MM.1S (cell line): ENCODE measurements around the gene TRPM2.
"Not testable (repeated sequence)": the region's sequence is repeated elsewhere in the genome, so short reads cannot be mapped to it uniquely, and the experiment has no call there.

ENCODE experiments used
- DNase-seq: peaks from one replicate; pipeline ENCODE4 v3.0.0-alpha.2; 2015
- H2AFZ ChIP-seq: fragments of 300-600 bp; sonication (generic); 2 replicates; pipeline ENCODE4 v1.6.0; 2016; ENCODE audit warnings: antibody characterized with exemption, low read length
- H3F3A ChIP-seq: fragments of 300-600 bp; sonication (generic); 2 replicates; pipeline ENCODE4 v1.6.1; 2016; ENCODE audit warnings: mild to moderate bottlenecking, antibody characterized with exemption, low read length, moderate library complexity, mixed read lengths; ENCODE audit not compliant: insufficient read depth
- H3K27ac ChIP-seq: fragments of 300-600 bp; sonication (generic); 2 replicates; pipeline ENCODE4 v1.5.1; 2016; ENCODE audit warnings: mild to moderate bottlenecking, low read length
- H3K27me3 ChIP-seq: fragments of 300-600 bp; sonication (generic); replicated peaks from 2 replicates; pipeline ENCODE4 v1.6.0; 2016; ENCODE audit warnings: low read length; ENCODE audit not compliant: insufficient read depth
- H3K36me3 ChIP-seq: fragments of 300-600 bp; sonication (generic); replicated peaks from 2 replicates; pipeline ENCODE4 v1.6.1; 2016; ENCODE audit warnings: mild to moderate bottlenecking, low read length, mixed read lengths; ENCODE audit not compliant: insufficient read depth
- H3K4me1 ChIP-seq: fragments of 300-600 bp; sonication (generic); 2 replicates; pipeline ENCODE4 v1.6.1; 2016; ENCODE audit warnings: low read length, mixed read lengths
- H3K4me2 ChIP-seq: fragments of 300-600 bp; sonication (generic); 2 replicates; pipeline ENCODE4 v1.6.0; 2016; ENCODE audit warnings: low read depth, low read length
- H3K4me3 ChIP-seq: fragments of 300-600 bp; sonication (generic); 2 replicates; pipeline ENCODE4 v1.5.1; 2016; ENCODE audit warnings: low read length, mixed read lengths
- H3K79me2 ChIP-seq: fragments of 300-600 bp; sonication (generic); 2 replicates; pipeline ENCODE4 v1.6.1; 2016; ENCODE audit warnings: mixed run types, low read length, mixed read lengths
- H3K9ac ChIP-seq: fragments of 300-600 bp; sonication (generic); 2 replicates; pipeline ENCODE4 v1.6.1; 2016; ENCODE audit warnings: low read length, mixed read lengths
- H3K9me2 ChIP-seq: fragments of 300-600 bp; sonication (generic); replicated peaks from 2 replicates; pipeline ENCODE4 v1.6.1; 2016; ENCODE audit warnings: mild to moderate bottlenecking, low read length, mixed read lengths; ENCODE audit not compliant: insufficient read depth
- H3K9me3 ChIP-seq: fragments of 300-600 bp; sonication (generic); replicated peaks from 2 replicates; pipeline ENCODE4 v1.6.1; 2016; ENCODE audit warnings: mild to moderate bottlenecking, low read length, mixed read lengths; ENCODE audit not compliant: insufficient read depth
- H4K20me1 ChIP-seq: fragments of 300-600 bp; sonication (generic); 2 replicates; pipeline ENCODE4 v1.6.1; 2016; ENCODE audit warnings: mild to moderate bottlenecking, low read length, moderate library complexity, mixed read lengths; ENCODE audit not compliant: insufficient read depth
- EZH2 ChIP-seq: fragments of 300-600 bp; sonication (generic); optimal IDR thresholded peaks from 2 replicates; pipeline ENCODE3; 2017; ENCODE audit warnings: low read depth, mild to moderate bottlenecking, antibody characterized with exemption, low read length, mixed read lengths
- EZH2phosphoT487 ChIP-seq: fragments of 300-600 bp; sonication (generic); IDR thresholded peaks from 2 replicates; pipeline ENCODE4 v1.6.1; 2018; ENCODE audit warnings: antibody characterized with exemption, low read length
- TF ChIP-seq, protein P1 (sequence below): fragments of 300-600 bp; sonication (generic); IDR thresholded peaks from 2 replicates; pipeline ENCODE4 v1.5.1; 2016; ENCODE audit warnings: antibody characterized with exemption, low read length, mixed read lengths

The TRPM2 gene

GRCh38 chr21:44360159-44360558 lies 6.7 kb downstream of the TRPM2 start:
- no peak for DNase-seq
- TF ChIP-seq, protein P1, sequence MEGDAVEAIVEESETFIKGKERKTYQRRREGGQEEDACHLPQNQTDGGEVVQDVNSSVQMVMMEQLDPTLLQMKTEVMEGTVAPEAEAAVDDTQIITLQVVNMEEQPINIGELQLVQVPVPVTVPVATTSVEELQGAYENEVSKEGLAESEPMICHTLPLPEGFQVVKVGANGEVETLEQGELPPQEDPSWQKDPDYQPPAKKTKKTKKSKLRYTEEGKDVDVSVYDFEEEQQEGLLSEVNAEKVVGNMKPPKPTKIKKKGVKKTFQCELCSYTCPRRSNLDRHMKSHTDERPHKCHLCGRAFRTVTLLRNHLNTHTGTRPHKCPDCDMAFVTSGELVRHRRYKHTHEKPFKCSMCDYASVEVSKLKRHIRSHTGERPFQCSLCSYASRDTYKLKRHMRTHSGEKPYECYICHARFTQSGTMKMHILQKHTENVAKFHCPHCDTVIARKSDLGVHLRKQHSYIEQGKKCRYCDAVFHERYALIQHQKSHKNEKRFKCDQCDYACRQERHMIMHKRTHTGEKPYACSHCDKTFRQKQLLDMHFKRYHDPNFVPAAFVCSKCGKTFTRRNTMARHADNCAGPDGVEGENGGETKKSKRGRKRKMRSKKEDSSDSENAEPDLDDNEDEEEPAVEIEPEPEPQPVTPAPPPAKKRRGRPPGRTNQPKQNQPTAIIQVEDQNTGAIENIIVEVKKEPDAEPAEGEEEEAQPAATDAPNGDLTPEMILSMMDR = 0 out of 2 replicates have a peak, but pooled peaks have one; percentile 10
- TF ChIP-seq EZH2 (no peak), EZH2phosphoT487 (no peak)
- H3F3A ChIP-seq = no peaks in the 10 kb centered on the region

DNA sequence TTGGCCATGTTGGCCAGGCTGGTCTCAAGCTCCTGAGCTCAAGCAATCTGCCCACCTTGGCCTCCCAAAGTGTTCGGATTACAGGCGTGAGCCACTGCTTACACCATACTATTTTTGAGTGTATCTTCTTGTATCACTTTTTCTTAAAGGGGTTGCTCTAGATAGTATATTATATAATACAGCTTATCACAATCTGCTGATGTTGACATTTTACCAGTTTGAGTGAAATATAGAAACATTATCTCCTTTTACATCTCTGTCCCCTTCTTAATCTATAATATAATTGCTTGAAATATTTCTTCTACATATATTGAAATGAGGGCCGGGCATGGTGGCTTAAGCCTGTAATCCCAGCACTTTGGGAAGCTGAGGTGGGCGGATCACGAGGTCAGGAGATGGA lies 8.5 kb downstream of the TRPM2 start:
- not testable (repeated sequence) for H3K9ac ChIP-seq, H4K20me1 ChIP-seq, H3K9me3 ChIP-seq, H3K4me3 ChIP-seq, H3K4me1 ChIP-seq, H3K27ac ChIP-seq, H3K4me2 ChIP-seq, DNase-seq, H2AFZ ChIP-seq, H3F3A ChIP-seq, H3K9me2 ChIP-seq, H3K79me2 ChIP-seq, H3K36me3 ChIP-seq
- H3K27me3 ChIP-seq = peaks cover 97% of the 10 kb centered on the region

More at GRCh38 chr21:44360159-44360558, 6.7 kb downstream of the TRPM2 start:
- Histone ChIP-seq H3K79me2 (no peaks in the 10 kb centered on the region), H3K4me1 (no peaks in the 10 kb centered on the region), H4K20me1 (no peaks in the 10 kb centered on the region), H2AFZ (no peak overlapping the region), H3K4me3 (no peak overlapping the region), H3K27ac (no peak overlapping the region), H3K36me3 (no peaks in the 10 kb centered on the region), H3K9me3 (no peaks in the 10 kb centered on the region), H3K9me2 (no peaks in the 10 kb centered on the region), H3K27me3 (peaks cover 96% of the 10 kb centered on the region), H3K9ac (no peak overlapping the region), H3K4me2 (no peak overlapping the region)

- no peak for DNase-seq
- H3K27ac ChIP-seq = no peak overlapping the region
- no peak overlapping the region for H3K9ac ChIP-seq
- H3K36me3 ChIP-seq = no peaks in the 10 kb centered on the region
- no peaks in the 10 kb centered on the region for H3K79me2 ChIP-seq
- no peak overlapping the region for H3K4me2 ChIP-seq
- H3K4me1 ChIP-seq = no peaks in the 10 kb centered on the region
- H2AFZ ChIP-seq = no peak overlapping the region
- no peaks in the 10 kb centered on the region for H3K9me3 ChIP-seq
- no peaks in the 10 kb centered on the region for H3K9me2 ChIP-seq
- TF ChIP-seq EZH2 (no peak), EZH2phosphoT487 (no peak)
- TF ChIP-seq, protein P1 = no peak
- no peak overlapping the region for H3K4me3 ChIP-seq
- H3F3A ChIP-seq = no peaks in the 10 kb centered on the region
- no peaks in the 10 kb centered on the region for H4K20me1 ChIP-seq
- peaks cover 97% of the 10 kb centered on the region for H3K27me3 ChIP-seq
Measured at GRCh38 chr21:44363278-44363677, 9.9 kb downstream of the TRPM2 start.

GRCh38 chr21:44364151-44365053 lies 11.0 kb downstream of the TRPM2 start:
- TF ChIP-seq EZH2 = no peak
- TF ChIP-seq EZH2phosphoT487 = no peak
- TF ChIP-seq, protein P1 = no peak
- Histone ChIP-seq H3K4me2 (no peak overlapping the region), H3K4me3 (no peak overlapping the region), H3K36me3 (no peaks in the 10 kb centered on the region), H2AFZ (no peak overlapping the region), H3K4me1 (no peaks in the 10 kb centered on the region), H3F3A (no peaks in the 10 kb centered on the region), H3K9ac (no peak overlapping the region), H3K79me2 (no peaks in the 10 kb centered on the region), H3K9me2 (no peaks in the 10 kb centered on the region), H4K20me1 (no peaks in the 10 kb centered on the region), H3K9me3 (no peaks in the 10 kb centered on the region), H3K27ac (no peak overlapping the region), H3K27me3 (peaks cover 96% of the 10 kb centered on the region)
- no peak for DNase-seq
